Measurements from ENCODE around the gene KPNA5.

Gene KPNA5

DNA sequence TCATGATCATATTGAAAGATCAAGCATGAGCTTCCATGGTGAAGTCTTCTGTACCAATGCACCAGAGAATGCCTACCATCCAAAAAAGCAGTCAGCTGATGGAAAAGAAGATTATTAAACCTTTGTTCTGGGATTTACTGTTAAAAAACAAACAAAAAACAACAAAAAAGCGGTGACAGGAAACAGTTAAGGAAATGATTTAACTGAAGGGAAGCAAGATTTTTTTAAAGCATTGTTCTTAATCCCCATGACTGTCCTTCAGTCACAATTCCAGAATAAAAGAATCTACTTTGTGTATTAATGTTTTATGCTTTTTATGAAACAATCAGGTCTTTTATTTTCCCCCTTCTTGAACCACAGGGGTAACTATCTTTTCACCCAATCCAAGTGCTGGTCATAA is 60.6 kb downstream of the KPNA5 start:
- TF ChIP-seq PAX5 (IDR thresholded peaks at IDR 0.05; ENCODE audit: insufficient read depth, low read length, severe bottlenecking) (no peak), SPI1 (IDR thresholded peaks at IDR 0.05; ENCODE audit: low read depth, low read length) (no peak), POLR2AphosphoS5 (IDR thresholded peaks at IDR 0.05; ENCODE audit: low read depth, low read length) (no peak), TAF1 (IDR thresholded peaks at IDR 0.05; ENCODE audit: low read depth, low read length) (no peak), POU2F2 (IDR thresholded peaks at IDR 0.05; ENCODE audit: low read depth, low read length) (no peak), POLR2A (IDR thresholded peaks at IDR 0.05; ENCODE audit: low read depth, low read length) (no peak)
- no peak for DNase-seq (ENCODE audit: insufficient read length, low spot score)
- no peak for FAIRE-seq

DNA sequence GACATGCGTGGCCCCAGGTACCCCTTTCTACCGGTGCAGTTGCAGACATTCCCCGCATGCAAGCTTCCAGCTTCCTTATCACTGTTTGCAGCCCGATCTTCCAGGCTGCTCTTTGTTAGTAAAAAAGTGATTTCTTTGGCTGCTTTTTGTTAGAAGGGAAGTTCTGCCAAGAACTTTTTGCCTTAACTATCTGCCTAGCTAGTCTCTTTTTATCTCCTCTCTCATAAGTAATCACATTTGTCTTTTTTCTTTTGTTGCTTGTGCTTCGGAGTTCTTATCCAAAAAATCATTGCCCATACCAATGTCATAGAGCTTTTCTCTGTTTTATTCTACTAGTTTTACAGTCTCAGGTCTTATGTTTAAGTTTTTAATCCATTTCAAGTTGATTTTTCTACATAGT is 64.2 kb downstream of the KPNA5 start:
- no peak for DNase-seq (ENCODE audit: insufficient read length, low spot score)
- no peak for TF ChIP-seq TAF1 (IDR thresholded peaks at IDR 0.05; ENCODE audit: low read depth, low read length)
- no peak for TF ChIP-seq POLR2AphosphoS5 (IDR thresholded peaks at IDR 0.05; ENCODE audit: low read depth, low read length)
- no peak for TF ChIP-seq PAX5 (IDR thresholded peaks at IDR 0.05; ENCODE audit: insufficient read depth, low read length, severe bottlenecking)
- TF ChIP-seq SPI1 (IDR thresholded peaks at IDR 0.05; ENCODE audit: low read depth, low read length), result no peak
- no peak for TF ChIP-seq POLR2A (IDR thresholded peaks at IDR 0.05; ENCODE audit: low read depth, low read length)
- TF ChIP-seq POU2F2 (IDR thresholded peaks at IDR 0.05; ENCODE audit: low read depth, low read length), result no peak
- no peak for FAIRE-seq

DNA sequence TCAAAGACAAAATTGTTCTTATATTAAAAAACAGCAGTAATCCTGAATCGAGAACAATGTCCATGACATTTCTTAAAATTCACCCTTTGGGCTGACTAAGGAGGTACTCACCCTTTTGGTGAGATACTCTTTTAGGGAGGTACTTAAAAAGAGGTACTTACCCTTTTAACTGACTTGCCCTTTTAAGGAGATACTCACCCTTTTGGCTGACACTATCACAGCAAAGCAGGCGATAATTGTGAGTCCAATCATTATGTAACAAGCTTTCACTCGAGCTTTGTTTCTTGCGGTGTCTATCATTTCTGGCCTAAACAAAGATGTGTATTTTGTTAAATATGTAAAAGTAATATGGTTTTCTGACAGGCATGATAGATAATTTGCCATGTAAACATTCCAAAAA is 80.8 kb downstream of the KPNA5 start:
- no peak for TF ChIP-seq PAX5 (IDR thresholded peaks at IDR 0.05; ENCODE audit: insufficient read depth, low read length, severe bottlenecking)
- TF ChIP-seq TAF1 (IDR thresholded peaks at IDR 0.05; ENCODE audit: low read depth, low read length), result no peak
- TF ChIP-seq SPI1 (IDR thresholded peaks at IDR 0.05; ENCODE audit: low read depth, low read length), result no peak
- no peak for TF ChIP-seq POU2F2 (IDR thresholded peaks at IDR 0.05; ENCODE audit: low read depth, low read length)
- DNase-seq (ENCODE audit: insufficient read length, low spot score) (no peak), FAIRE-seq (no peak)

DNA sequence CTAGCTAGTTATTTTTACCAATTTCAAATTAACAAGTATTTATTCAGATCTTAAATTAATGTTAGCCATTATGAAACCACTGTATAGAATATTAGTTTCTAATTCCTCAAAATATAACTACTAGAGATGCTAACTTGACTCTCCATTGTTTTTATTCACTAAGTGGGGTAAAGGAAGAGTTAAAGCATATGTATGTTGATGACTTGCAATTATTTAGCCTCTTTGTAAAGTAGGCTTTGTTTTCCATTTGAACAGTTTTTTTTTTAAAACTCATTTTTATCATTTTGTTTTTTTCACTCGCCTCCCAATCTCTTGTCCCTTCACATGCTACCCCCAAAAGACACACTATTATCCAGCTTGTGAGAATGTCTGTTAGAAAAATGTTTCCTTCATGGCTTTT is 81.2 kb downstream of the KPNA5 start:
- TF ChIP-seq PAX5 (IDR thresholded peaks at IDR 0.05; ENCODE audit: insufficient read depth, low read length, severe bottlenecking) (no peak), SPI1 (IDR thresholded peaks at IDR 0.05; ENCODE audit: low read depth, low read length) (no peak), POLR2AphosphoS5 (IDR thresholded peaks at IDR 0.05; ENCODE audit: low read depth, low read length) (no peak), POLR2A (IDR thresholded peaks at IDR 0.05; ENCODE audit: low read depth, low read length) (no peak), TAF1 (IDR thresholded peaks at IDR 0.05; ENCODE audit: low read depth, low read length) (no peak), POU2F2 (IDR thresholded peaks at IDR 0.05; ENCODE audit: low read depth, low read length) (no peak)
- no peak for FAIRE-seq
- no peak for DNase-seq (ENCODE audit: insufficient read length, low spot score)

DNA sequence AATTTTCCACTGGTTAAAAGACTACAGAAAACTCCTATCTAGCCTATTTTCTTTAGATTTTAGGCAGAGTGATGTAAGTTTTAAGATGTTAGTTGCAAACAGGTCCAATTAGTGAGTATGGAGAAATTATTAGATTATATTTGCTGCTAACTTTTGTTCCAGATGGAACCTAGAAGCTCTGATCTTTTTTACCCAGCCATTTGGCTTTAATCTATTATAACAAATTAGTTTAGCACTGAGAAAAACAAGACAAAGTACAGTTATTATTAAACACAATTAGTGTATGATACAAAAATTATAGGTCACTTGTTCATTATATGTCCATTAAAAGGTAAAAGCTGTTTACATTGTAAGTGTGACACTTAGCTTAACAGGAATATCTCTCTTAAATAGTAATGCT is 82.0 kb downstream of the KPNA5 start:
- no peak for TF ChIP-seq TAF1 (IDR thresholded peaks at IDR 0.05; ENCODE audit: low read depth, low read length)
- no peak for TF ChIP-seq SPI1 (IDR thresholded peaks at IDR 0.05; ENCODE audit: low read depth, low read length)
- no peak for TF ChIP-seq POLR2AphosphoS5 (IDR thresholded peaks at IDR 0.05; ENCODE audit: low read depth, low read length)
- TF ChIP-seq PAX5 (IDR thresholded peaks at IDR 0.05; ENCODE audit: insufficient read depth, low read length, severe bottlenecking), result no peak
- no peak for TF ChIP-seq POU2F2 (IDR thresholded peaks at IDR 0.05; ENCODE audit: low read depth, low read length)
- TF ChIP-seq POLR2A (IDR thresholded peaks at IDR 0.05; ENCODE audit: low read depth, low read length), result no peak
- no peak for DNase-seq (ENCODE audit: insufficient read length, low spot score)
- no peak for FAIRE-seq

DNA sequence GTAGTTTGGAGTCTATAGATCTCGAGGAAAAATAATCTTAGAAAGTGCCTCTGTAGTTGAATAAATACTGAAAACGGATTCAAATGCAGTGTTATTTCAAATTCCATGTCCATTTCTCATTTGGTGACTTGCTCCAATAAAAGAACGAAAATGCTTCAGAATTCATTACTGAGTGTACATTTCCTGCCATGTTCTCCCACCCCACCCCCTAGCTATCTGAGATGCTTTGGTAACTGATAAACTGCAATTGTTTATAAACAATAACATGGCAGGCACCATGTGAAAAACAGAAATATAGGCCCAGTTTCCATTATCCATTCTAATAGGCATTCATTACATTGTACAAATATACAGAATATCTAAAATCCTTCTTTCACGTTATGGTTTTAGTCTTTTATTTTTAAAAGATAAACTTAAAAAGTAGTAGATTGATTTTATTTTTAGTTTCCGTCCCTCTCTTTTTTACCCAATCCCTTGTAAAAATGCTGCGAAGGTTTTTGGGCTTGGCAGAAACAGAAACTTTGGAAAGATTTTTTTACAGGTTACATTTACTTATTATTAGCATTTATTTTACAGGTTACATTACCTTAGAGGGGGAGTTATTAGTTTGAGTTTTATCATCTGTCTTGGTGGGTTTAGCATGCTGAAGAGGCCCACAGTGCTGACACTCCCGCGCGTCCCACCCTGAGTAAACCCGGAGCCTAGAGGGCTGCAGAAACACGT is 83.1 kb downstream of the KPNA5 start:
- no peak for FAIRE-seq
- TF ChIP-seq TAF1 (IDR thresholded peaks at IDR 0.05; ENCODE audit: low read depth, low read length) (no peak), POU2F2 (IDR thresholded peaks at IDR 0.05; ENCODE audit: low read depth, low read length) (no peak), POLR2AphosphoS5 (IDR thresholded peaks at IDR 0.05; ENCODE audit: low read depth, low read length) (no peak)
- DNase-seq (ENCODE audit: insufficient read length, low spot score), result no peak

DNA sequence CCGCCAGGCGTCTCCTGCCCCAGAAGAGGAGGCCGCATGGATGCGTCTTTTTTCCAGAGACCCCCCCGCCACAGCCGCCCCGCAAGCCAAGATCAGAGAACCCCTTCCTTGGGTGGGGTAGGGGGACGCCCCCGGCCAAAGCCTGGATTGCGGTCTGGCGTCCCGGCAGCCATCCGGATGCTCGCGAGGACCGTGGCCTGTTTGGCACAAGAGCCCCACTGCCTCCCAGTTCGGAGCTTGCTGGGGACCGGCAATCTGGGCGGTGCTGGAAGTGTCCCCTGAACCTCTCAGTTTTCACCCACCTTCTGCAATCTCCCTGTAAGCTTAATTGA is 83.6 kb downstream of the KPNA5 start:
- DNase-seq (ENCODE audit: insufficient read length, low spot score), result no peak
- no peak for FAIRE-seq
- TF ChIP-seq POU2F2 (IDR thresholded peaks at IDR 0.05; ENCODE audit: low read depth, low read length) (no peak), SPI1 (IDR thresholded peaks at IDR 0.05; ENCODE audit: low read depth, low read length) (no peak), PAX5 (IDR thresholded peaks at IDR 0.05; ENCODE audit: insufficient read depth, low read length, severe bottlenecking) (no peak), POLR2AphosphoS5 (IDR thresholded peaks at IDR 0.05; ENCODE audit: low read depth, low read length) (no peak), POLR2A (IDR thresholded peaks at IDR 0.05; ENCODE audit: low read depth, low read length) (no peak), TAF1 (IDR thresholded peaks at IDR 0.05; ENCODE audit: low read depth, low read length) (no peak)

DNA sequence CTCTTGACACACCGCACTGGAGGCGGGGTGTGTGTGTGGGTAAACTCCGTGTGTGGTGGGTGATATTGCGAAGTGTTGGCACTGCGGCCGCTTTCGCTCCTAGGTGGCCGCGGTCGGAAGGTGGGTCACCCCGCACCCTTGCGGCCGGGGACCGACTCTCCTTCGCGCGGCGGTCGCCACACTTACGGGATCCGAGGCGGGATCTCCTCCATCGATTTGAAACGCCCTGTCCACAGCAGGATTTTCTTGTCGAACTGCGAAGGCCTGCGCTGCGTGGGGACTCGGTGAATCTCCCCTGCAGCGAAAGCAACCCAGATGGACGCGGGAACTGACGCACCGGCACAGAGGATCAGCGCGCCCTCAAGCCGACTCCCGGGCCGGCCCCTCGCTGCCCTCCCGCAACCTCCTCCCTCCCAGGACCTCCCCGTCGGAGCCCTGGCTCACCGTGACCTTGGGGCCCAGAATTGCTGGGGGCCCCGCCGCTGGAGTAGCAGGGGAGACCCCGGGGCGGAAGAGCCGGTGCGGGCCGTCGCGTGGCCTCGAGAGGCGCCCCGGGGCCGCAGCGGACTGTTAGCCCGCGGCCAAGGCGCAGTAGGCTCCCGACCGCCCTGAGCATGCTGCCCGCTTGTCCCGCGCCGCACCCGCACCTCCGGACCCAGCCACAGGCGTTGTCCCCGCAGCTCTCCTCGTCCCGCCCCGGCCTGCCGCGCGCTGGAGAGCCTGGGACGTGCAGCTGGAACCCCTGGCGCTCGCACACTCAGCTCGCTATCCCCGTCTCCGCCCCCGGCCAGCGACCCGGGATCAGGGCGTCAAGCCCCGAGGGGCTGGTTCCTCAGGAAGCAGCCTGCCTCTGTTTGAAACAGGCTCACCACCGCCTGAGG is 84.2 kb downstream of the KPNA5 start, which contains the start of gene FAM162B:
Gene FAM162B (minus strand): TSS at position 759 of the 881 bp plus-strand sequence. CDS start 143 bp downstream, at position 616.
- FAIRE-seq, result no peak
- TF ChIP-seq SPI1 (IDR thresholded peaks at IDR 0.05; ENCODE audit: low read depth, low read length) (no peak), POU2F2 (IDR thresholded peaks at IDR 0.05; ENCODE audit: low read depth, low read length) (no peak), POLR2AphosphoS5 (IDR thresholded peaks at IDR 0.05; ENCODE audit: low read depth, low read length) (no peak), POLR2A (IDR thresholded peaks at IDR 0.05; ENCODE audit: low read depth, low read length) (no peak), TAF1 (IDR thresholded peaks at IDR 0.05; ENCODE audit: low read depth, low read length) (no peak), PAX5 (IDR thresholded peaks at IDR 0.05; ENCODE audit: insufficient read depth, low read length, severe bottlenecking) (no peak)

DNA sequence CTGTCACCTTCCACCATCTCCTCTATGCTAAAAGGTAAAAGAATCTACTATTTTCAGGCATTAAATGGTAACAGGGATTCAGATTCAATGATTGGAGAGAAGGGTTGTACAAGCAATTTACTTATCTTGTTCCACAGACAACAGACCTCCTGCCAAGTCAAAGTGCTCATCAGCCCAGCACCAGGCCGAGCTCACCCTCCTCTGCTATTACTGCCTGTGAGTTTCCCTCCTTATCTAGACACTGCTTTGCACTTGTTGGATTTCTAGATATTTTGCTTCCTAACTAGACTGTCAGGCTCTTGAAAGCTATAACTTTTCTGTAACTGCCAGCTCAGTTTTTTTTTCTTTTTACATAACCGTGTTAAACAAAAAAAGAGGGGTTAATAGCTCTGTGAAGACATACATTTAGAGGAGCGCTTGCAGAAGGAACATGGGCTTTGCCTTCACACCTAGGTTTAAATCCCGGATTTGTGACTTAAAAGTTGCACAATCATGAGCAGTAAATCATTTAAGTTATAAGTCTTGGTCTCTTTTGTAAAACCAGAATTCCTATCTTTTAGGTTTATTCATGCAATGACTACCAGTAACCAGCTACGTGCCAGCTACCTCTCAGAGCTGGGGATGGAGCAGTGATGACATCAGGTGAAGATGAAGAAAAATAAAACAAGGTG is 85.6 kb downstream of the KPNA5 start:
- no peak for TF ChIP-seq TAF1 (IDR thresholded peaks at IDR 0.05; ENCODE audit: low read depth, low read length)
- no peak for TF ChIP-seq POU2F2 (IDR thresholded peaks at IDR 0.05; ENCODE audit: low read depth, low read length)
- no peak for TF ChIP-seq PAX5 (IDR thresholded peaks at IDR 0.05; ENCODE audit: insufficient read depth, low read length, severe bottlenecking)
- TF ChIP-seq SPI1 (IDR thresholded peaks at IDR 0.05; ENCODE audit: low read depth, low read length), result no peak
- no peak for TF ChIP-seq POLR2AphosphoS5 (IDR thresholded peaks at IDR 0.05; ENCODE audit: low read depth, low read length)
- no peak for TF ChIP-seq POLR2A (IDR thresholded peaks at IDR 0.05; ENCODE audit: low read depth, low read length)
- no peak for FAIRE-seq

More for the DNA sequence above, 84.2 kb downstream of the KPNA5 start, which contains the start of gene FAM162B:
- DNase-seq (ENCODE audit: insufficient read length, low spot score), result no peak

More for the DNA sequence above, 85.6 kb downstream of the KPNA5 start:
- DNase-seq (ENCODE audit: insufficient read length, low spot score), result no peak
